Esophagus muscularis mucosa (tissue), 4 donors: ENCODE data around the gene SH3D21.

ENCODE experiments used
- CTCF ChIP-seq, 3 experiments: fragments of 200-600 bp in 2 of 3; fragments of 450-650 bp in 1 of 3; sonication (generic) in 2 of 3; IDR thresholded peaks; one replicate each; pipeline ENCODE4 v1.5.1; 2017 to 2019; ENCODE audit warnings: antibody characterized with exemption in 3 of 3, mild to moderate bottlenecking in 2 of 3, moderate library complexity in 1 of 3
- EP300 ChIP-seq: sonication (generic); formaldehyde crosslinking; IDR thresholded peaks from one replicate; pipeline ENCODE4 v1.6.1; 2017; ENCODE audit warnings: antibody characterized with exemption
- POLR2A ChIP-seq: fragments of 450-650 bp; IDR thresholded peaks from one replicate; pipeline ENCODE4 v1.6.1; 2017; ENCODE audit warnings: antibody characterized with exemption, moderate library complexity, mild to moderate bottlenecking, low read depth
- POLR2AphosphoS5 ChIP-seq, 2 donors: sonication (generic); formaldehyde crosslinking; IDR thresholded peaks; one replicate each; pipeline ENCODE4 v1.6.1; 2017; ENCODE audit warnings: antibody characterized with exemption in 2 of 2

GRCh38 chr1:36276688-36277087, 29.5 kb upstream of the SH3D21 start:
- no peak for TF ChIP-seq POLR2AphosphoS5 (IDR thresholded peaks at IDR 0.05)
- no peak for TF ChIP-seq EP300
- no peak for TF ChIP-seq CTCF (IDR thresholded peaks at IDR 0.05)
- no peak for TF ChIP-seq POLR2A
